H9 (cell line): ENCODE measurements around the gene MOG. TPM values are rescaled to one million over a fixed set of nuclear protein-coding genes. Genes with fewer than 3 reads are reported as not detected.

Source experiments
- DNase-seq: peaks from one replicate; pipeline ENCODE4 v3.0.0-alpha.2; 2017
- H2AFZ ChIP-seq: one replicate; pipeline ENCODE4 v1.6.1; 2013; ENCODE audit warnings: mild to moderate bottlenecking, low read length, control low read depth, moderate library complexity
- H2AK5ac ChIP-seq: 2 replicates; pipeline ENCODE4 v1.6.1; 2013; ENCODE audit warnings: low read length, control low read depth, mixed read lengths; ENCODE audit not compliant: insufficient read length
- H2BK120ac ChIP-seq: one replicate; pipeline ENCODE4 v1.6.1; 2013; ENCODE audit warnings: low read depth, mild to moderate bottlenecking, low read length, control low read depth, inconsistent platforms; ENCODE audit not compliant: poor library complexity, severe bottlenecking
- H2BK12ac ChIP-seq: 2 replicates; pipeline ENCODE4 v1.6.1; 2013; ENCODE audit warnings: low read length, control low read depth, mixed read lengths, low read depth; ENCODE audit not compliant: insufficient read length
- H2BK15ac ChIP-seq: 2 replicates; pipeline ENCODE4 v1.6.1; 2013; ENCODE audit warnings: low read depth, low read length, control low read depth
- H2BK20ac ChIP-seq: one replicate; pipeline ENCODE4 v1.6.1; 2013; ENCODE audit warnings: low read depth, mild to moderate bottlenecking, low read length, control low read depth, inconsistent platforms; ENCODE audit not compliant: poor library complexity, severe bottlenecking
- H2BK5ac ChIP-seq: 2 replicates; pipeline ENCODE4 v1.6.1; 2013; ENCODE audit warnings: low read length, control low read depth, mixed read lengths; ENCODE audit not compliant: insufficient read length
- H3K14ac ChIP-seq: 2 replicates; pipeline ENCODE4 v1.6.1; 2013; ENCODE audit warnings: low read length, control low read depth; ENCODE audit not compliant: insufficient read depth
- H3K18ac ChIP-seq: 2 replicates; pipeline ENCODE4 v1.6.1; 2013; ENCODE audit warnings: low read depth, mild to moderate bottlenecking, mixed read lengths, low read length, control low read depth; ENCODE audit not compliant: insufficient read length
- H3K23ac ChIP-seq: 2 replicates; pipeline ENCODE4 v1.6.1; 2013; ENCODE audit warnings: low read length, control low read depth, mixed read lengths, low read depth; ENCODE audit not compliant: insufficient read length
- H3K23me2 ChIP-seq: 2 replicates; pipeline ENCODE4 v1.6.1; 2013; ENCODE audit warnings: low read depth, mild to moderate bottlenecking, mixed read lengths, low read length, control low read depth; ENCODE audit not compliant: insufficient read length, poor library complexity, severe bottlenecking
- H3K27ac ChIP-seq: 2 replicates; pipeline ENCODE4 v1.5.1; 2013; ENCODE audit warnings: low read length, control low read depth, mixed read lengths, low read depth; ENCODE audit not compliant: insufficient read length
- H3K27me3 ChIP-seq: 2 replicates; pipeline ENCODE4 v1.6.1; 2013; ENCODE audit warnings: low read length, control low read depth, inconsistent platforms; ENCODE audit not compliant: insufficient read depth
- H3K4ac ChIP-seq: 2 replicates; pipeline ENCODE4 v1.6.1; 2013; ENCODE audit warnings: low read depth, mild to moderate bottlenecking, control low read depth, inconsistent platforms, low read length, moderate library complexity
- H3K4me1 ChIP-seq: 2 replicates; pipeline ENCODE4 v1.6.1; 2013; ENCODE audit warnings: low read length, control low read depth, inconsistent platforms; ENCODE audit not compliant: insufficient read depth
- H3K4me2 ChIP-seq: 2 replicates; pipeline ENCODE4 v1.6.1; 2013; ENCODE audit warnings: low read length, control low read depth, mixed read lengths; ENCODE audit not compliant: insufficient read length, insufficient read depth
- H3K56ac ChIP-seq: 2 replicates; pipeline ENCODE4 v1.6.1; 2013; ENCODE audit warnings: low read depth, mild to moderate bottlenecking, mixed read lengths, low read length, control low read depth; ENCODE audit not compliant: insufficient read length
- H3K79me1 ChIP-seq: 2 replicates; pipeline ENCODE4 v1.6.1; 2013; ENCODE audit warnings: low read depth, mild to moderate bottlenecking, moderate library complexity, low read length, control low read depth, inconsistent platforms; ENCODE audit not compliant: insufficient read depth, poor library complexity, severe bottlenecking
- H3K79me2 ChIP-seq: 2 replicates; pipeline ENCODE4 v1.6.1; 2013; ENCODE audit warnings: low read length, control low read depth, inconsistent platforms; ENCODE audit not compliant: insufficient read depth
- H3K9ac ChIP-seq: 2 replicates; pipeline ENCODE4 v1.6.1; 2013; ENCODE audit warnings: low read length, control low read depth, mixed read lengths; ENCODE audit not compliant: insufficient read length; ENCODE audit errors: extremely low read depth
- H3K9me3 ChIP-seq: one replicate; pipeline ENCODE4 v1.6.1; 2013; ENCODE audit warnings: low read depth, low read length, inconsistent platforms; ENCODE audit not compliant: control insufficient read depth
- H3T11ph ChIP-seq: one replicate; pipeline ENCODE4 v1.6.1; 2013; ENCODE audit warnings: mild to moderate bottlenecking, low read length, control low read depth, inconsistent platforms
- H4K20me1 ChIP-seq: one replicate; pipeline ENCODE4 v1.6.1; 2013; ENCODE audit not compliant: control insufficient read depth, insufficient read length, insufficient read depth
- H4K5ac ChIP-seq: 2 replicates; pipeline ENCODE4 v1.6.1; 2013; ENCODE audit warnings: low read depth, mild to moderate bottlenecking, mixed read lengths, low read length, control low read depth; ENCODE audit not compliant: insufficient read length
- H4K8ac ChIP-seq: replicated peaks from 2 replicates; pipeline ENCODE4 v1.6.1; 2013; ENCODE audit warnings: low read length, control low read depth, mixed read lengths, low read depth; ENCODE audit not compliant: insufficient read length
- H4K91ac ChIP-seq: 2 replicates; pipeline ENCODE4 v1.6.1; 2013; ENCODE audit warnings: low read depth, mild to moderate bottlenecking, moderate library complexity, mixed read lengths, low read length, control low read depth; ENCODE audit not compliant: insufficient read length
- H3K27ac Mint-ChIP-seq, 3 experiments: 2 replicates in 2 of 3; 3 replicates in 1 of 3; pipeline ENCODE4 v1.8.0; 2020 to 2021; ENCODE audit warnings: mixed read lengths in 3 of 3, mild to moderate bottlenecking in 1 of 3, moderate library complexity in 1 of 3
- H3K27me3 Mint-ChIP-seq: 2 replicates; pipeline ENCODE4 v1.8.0; 2021; ENCODE audit warnings: low read depth, mild to moderate bottlenecking, moderate library complexity, mixed read lengths
- H3K36me3 Mint-ChIP-seq, 3 experiments: 2 replicates in 2 of 3; 3 replicates in 1 of 3; pipeline ENCODE4 v1.8.0; 2020 to 2021; ENCODE audit warnings: low read depth in 3 of 3, mixed read lengths in 3 of 3; ENCODE audit not compliant: insufficient read depth in 1 of 3
- H3K4me1 Mint-ChIP-seq, 2 experiments: 2 replicates each; pipeline ENCODE4 v1.8.0; 2020; ENCODE audit warnings: mixed read lengths in 2 of 2
- H3K4me3 Mint-ChIP-seq, 2 experiments: 2 replicates in 1 of 2; 3 replicates in 1 of 2; pipeline ENCODE4 v1.8.0; 2020 to 2021; ENCODE audit warnings: mild to moderate bottlenecking in 2 of 2, mixed read lengths in 2 of 2, moderate library complexity in 1 of 2
- H3K9me3 Mint-ChIP-seq, 2 experiments: 2 replicates in 1 of 2; 3 replicates in 1 of 2; pipeline ENCODE4 v1.8.0; 2020; ENCODE audit warnings: mild to moderate bottlenecking in 2 of 2, mixed read lengths in 2 of 2, moderate library complexity in 1 of 2
- WGBS: extraction: QIAGEN DNeasy Blood & Tissue Kit; methylation state at CpG from one replicate; pipeline ENCODE4 v1.1.7; 2013; ENCODE audit warnings: missing lambda C conversion rate, low lambda C conversion rate, mixed read lengths; ENCODE audit not compliant: insufficient read length; ENCODE audit errors: extremely low coverage; 5-methylcytosine and 5-hydroxymethylcytosine counted together
- total RNA-seq: library from RNA; stranded (reverse); gene quantifications from 2 replicates; pipeline ENCODE4 v1.2.1, GENCODE V29; 2021
- TF ChIP-seq, protein P1 (sequence below): fragments of 200-600 bp; sonication (generic); conservative IDR thresholded peaks from 3 replicates; pipeline ENCODE4 v1.8.0; 2021; ENCODE audit warnings: antibody characterized with exemption, mild to moderate bottlenecking

Gene MOG
- total RNA-seq, 1 experiment from 2014 or later, result 0.55 TPM

DNA sequence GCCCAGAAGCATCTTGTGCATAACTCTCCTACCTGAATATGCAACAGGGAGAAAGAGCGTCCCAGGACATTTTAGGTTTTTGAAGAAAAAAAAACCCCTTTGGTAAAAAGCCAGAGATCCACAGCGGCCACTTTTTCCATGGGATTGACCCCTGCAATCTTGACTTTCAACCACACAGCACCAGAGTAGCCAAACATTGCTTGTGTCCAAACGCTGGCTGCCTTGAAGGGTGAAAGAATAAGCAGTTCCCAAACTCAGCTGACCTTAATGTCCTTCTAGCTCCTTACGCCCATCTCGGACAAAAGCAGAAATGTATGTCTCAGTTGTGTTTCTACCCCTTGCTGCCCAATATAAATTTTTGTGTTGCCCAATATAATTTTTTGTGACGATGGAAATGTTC is 1.2 kb upstream of the MOG start:
- Histone ChIP-seq H2BK12ac (no peak overlapping the region), H2AFZ (no peak overlapping the region)

More for the DNA sequence above, 1.2 kb upstream of the MOG start:
- Histone ChIP-seq H3K79me2 (no peaks in the 10 kb centered on the region), H3K4ac (no peak overlapping the region), H2BK5ac (no peak overlapping the region), H2BK120ac (no peak overlapping the region), H3K56ac (no peak overlapping the region), H4K8ac (no peak overlapping the region), H2BK20ac (no peak overlapping the region), H3K27me3 (no peaks in the 10 kb centered on the region), H4K20me1 (no peaks in the 10 kb centered on the region), H2AK5ac (no peak overlapping the region), H3K14ac (no peak overlapping the region), H3K23ac (no peak overlapping the region), H3K9ac (no peak overlapping the region), H3K4me2 (no peak overlapping the region), H3K79me1 (no peaks in the 10 kb centered on the region), H3T11ph (no peak overlapping the region), H3K18ac (no peak overlapping the region), H3K23me2 (no peaks in the 10 kb centered on the region), H3K9me3 (no peaks in the 10 kb centered on the region), H3K4me1 (peaks cover 7% of the 10 kb centered on the region), H3K27ac (no peak overlapping the region), H4K5ac (no peak overlapping the region), H4K91ac (no peak overlapping the region), H2BK15ac (no peak overlapping the region)
- Mint-ChIP-seq H3K27ac (peak overlapping the region; percentile 29 to 55 (median 34); a peak in 3 of 7 replicates), H3K4me1 (peaks cover 32 to 43% of the 10 kb centered on the region in 2 experiments), H3K36me3 (no peaks in the 10 kb centered on the region), H3K4me3 (no peak overlapping the region), H3K9me3 (no peaks in the 10 kb centered on the region), H3K27me3 (no peaks in the 10 kb centered on the region)
- no CpG with 5 or more reads among the region's 6 CpGs for WGBS
- TF ChIP-seq, protein P1, sequence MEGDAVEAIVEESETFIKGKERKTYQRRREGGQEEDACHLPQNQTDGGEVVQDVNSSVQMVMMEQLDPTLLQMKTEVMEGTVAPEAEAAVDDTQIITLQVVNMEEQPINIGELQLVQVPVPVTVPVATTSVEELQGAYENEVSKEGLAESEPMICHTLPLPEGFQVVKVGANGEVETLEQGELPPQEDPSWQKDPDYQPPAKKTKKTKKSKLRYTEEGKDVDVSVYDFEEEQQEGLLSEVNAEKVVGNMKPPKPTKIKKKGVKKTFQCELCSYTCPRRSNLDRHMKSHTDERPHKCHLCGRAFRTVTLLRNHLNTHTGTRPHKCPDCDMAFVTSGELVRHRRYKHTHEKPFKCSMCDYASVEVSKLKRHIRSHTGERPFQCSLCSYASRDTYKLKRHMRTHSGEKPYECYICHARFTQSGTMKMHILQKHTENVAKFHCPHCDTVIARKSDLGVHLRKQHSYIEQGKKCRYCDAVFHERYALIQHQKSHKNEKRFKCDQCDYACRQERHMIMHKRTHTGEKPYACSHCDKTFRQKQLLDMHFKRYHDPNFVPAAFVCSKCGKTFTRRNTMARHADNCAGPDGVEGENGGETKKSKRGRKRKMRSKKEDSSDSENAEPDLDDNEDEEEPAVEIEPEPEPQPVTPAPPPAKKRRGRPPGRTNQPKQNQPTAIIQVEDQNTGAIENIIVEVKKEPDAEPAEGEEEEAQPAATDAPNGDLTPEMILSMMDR, result no peak
- DNase-seq, result no peak
